Brain microvascular endothelial cell (primary cell): ENCODE measurements around the gene HSD11B1.
A peak's percentile ranks its signal among the peaks of the same experiment; 100 is the strongest.
"Not testable (repeated sequence)": the region's sequence is repeated elsewhere in the genome, so short reads cannot be mapped to it uniquely, and the experiment has no call there.

Experiments
- DNase-seq: peaks from one replicate; pipeline ENCODE4 v3.0.0-alpha.2; 2020
- H3K27ac ChIP-seq: fragments of 250-450 bp; sonication (Bioruptor Pico); 2 replicates; pipeline ENCODE4 v1.5.1; 2020; ENCODE audit warnings: mild to moderate bottlenecking, moderate library complexity
- H3K27me3 ChIP-seq: fragments of 250-450 bp; sonication (Bioruptor Pico); replicated peaks from 2 replicates; pipeline ENCODE4 v1.5.1; 2020; ENCODE audit warnings: mild to moderate bottlenecking
- H3K36me3 ChIP-seq: fragments of 250-450 bp; sonication (Bioruptor Pico); replicated peaks from 2 replicates; pipeline ENCODE4 v1.5.1; 2020; ENCODE audit warnings: mild to moderate bottlenecking
- H3K4me3 ChIP-seq: 2 replicates; pipeline ENCODE4 v1.5.1; 2011; ENCODE audit warnings: low read depth, mild to moderate bottlenecking, control low read depth, low read length, moderate library complexity
- in situ Hi-C: cut with HindIII; loops from 2 replicates; pipeline ENCODE4 v1.10.0; 2017; ENCODE audit warnings: low sequenced_read_pairs, low pct_ligation_motif_present
- TF ChIP-seq, protein P1 (sequence below): IDR thresholded peaks from 2 replicates; pipeline ENCODE4 v1.5.1; 2011; ENCODE audit warnings: low read depth, mild to moderate bottlenecking, moderate library complexity, low read length, control low read depth, inconsistent platforms; ENCODE audit errors: missing control alignments

Gene HSD11B1

DNA sequence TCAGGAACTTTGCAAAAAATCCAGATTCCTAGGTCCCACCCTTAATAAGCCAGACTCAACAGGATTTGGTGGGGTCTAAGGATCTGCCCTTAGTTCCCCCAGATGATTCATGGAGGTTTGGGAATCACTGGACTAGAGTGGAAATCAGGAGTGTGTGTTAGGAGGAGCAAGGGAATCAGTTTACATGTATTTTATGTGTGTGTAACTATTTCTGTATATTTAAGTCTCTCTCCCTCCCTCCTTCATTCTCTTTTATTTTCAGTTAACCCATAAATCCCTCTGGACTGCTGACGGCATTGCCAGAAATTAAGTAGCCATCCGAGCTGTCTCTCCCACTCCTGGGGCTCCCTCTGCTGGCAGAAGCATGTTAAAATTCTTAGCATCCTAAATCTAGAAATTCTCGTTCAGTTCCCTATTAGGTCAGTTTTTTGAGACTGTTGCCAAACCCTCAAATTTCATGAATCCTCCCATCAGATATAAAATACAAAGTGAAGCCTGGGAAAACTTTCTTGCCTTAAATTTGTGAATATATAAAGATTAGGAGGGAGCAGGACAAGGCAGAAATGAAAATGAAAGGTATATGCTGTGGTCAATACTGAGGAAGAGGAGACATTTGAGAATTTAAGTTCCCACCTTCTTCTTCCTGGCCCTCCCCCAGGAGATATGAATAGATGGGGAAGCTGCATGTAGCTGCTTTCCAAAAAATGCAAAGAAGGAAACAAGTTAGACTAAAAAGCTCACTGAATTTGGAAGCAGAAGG is 11.7 kb upstream of the HSD11B1 start:
- Histone ChIP-seq H3K4me3 (no peak overlapping the region), H3K36me3 (no peaks in the 10 kb centered on the region), H3K27me3 (no peaks in the 10 kb centered on the region), H3K27ac (no peak overlapping the region)
- TF ChIP-seq, protein P1, sequence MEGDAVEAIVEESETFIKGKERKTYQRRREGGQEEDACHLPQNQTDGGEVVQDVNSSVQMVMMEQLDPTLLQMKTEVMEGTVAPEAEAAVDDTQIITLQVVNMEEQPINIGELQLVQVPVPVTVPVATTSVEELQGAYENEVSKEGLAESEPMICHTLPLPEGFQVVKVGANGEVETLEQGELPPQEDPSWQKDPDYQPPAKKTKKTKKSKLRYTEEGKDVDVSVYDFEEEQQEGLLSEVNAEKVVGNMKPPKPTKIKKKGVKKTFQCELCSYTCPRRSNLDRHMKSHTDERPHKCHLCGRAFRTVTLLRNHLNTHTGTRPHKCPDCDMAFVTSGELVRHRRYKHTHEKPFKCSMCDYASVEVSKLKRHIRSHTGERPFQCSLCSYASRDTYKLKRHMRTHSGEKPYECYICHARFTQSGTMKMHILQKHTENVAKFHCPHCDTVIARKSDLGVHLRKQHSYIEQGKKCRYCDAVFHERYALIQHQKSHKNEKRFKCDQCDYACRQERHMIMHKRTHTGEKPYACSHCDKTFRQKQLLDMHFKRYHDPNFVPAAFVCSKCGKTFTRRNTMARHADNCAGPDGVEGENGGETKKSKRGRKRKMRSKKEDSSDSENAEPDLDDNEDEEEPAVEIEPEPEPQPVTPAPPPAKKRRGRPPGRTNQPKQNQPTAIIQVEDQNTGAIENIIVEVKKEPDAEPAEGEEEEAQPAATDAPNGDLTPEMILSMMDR, result peak; percentile 85
- in situ Hi-C loops, result loop anchor here (25.0 kb wide), 1 partner anchor 106 kb away; the partner anchor contains the start of gene CAMK1G
- peak; percentile 55 for DNase-seq

DNA sequence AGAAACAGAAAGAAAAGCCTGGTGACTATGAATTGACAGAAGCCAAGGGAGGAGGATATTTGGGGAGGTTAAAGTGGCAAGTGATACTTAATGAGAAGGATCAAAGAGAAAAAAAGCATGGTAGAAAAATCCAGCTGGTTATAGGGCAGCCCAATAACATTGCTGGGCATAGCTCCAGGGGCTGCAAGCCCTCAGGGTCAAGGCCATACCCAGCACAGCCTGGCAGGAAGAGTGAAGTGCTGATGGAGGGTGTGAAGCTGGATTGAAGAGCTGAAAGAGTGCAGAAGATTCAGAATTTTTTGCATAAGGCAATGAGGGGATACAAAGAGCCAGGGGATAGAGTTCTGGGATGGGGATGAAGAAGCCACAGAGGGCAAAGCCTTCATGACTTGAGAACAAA is 8.0 kb upstream of the HSD11B1 start:
- H3K27me3 ChIP-seq, result no peaks in the 10 kb centered on the region
- no peak overlapping the region for H3K27ac ChIP-seq
- no peaks in the 10 kb centered on the region for H3K36me3 ChIP-seq
- TF ChIP-seq, protein P1, result no peak
- H3K4me3 ChIP-seq, result no peak overlapping the region
- in situ Hi-C loops, result loop anchor here (25.0 kb wide), 1 partner anchor 109 kb away; the partner anchor contains the start of gene CAMK1G
- no peak for DNase-seq

DNA sequence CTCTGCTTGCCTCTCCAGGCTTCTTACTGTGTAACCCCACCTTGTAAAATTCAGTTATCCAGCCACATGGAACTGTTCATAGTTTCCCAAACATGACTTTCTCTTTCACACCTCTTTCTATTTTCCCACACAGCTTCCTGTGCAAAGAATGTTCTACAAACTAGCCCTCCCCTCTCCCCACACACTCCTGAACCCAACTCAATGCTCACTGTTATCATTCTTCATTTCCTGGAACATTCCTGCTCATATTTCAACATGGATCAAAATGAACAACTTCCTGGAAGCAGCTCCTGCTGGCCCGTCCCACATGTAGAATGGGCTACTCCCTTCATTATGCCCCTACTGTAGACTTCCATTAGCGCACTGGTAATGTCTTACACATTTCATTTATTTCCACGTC is 7.5 kb upstream of the HSD11B1 start:
- no peaks in the 10 kb centered on the region for H3K27me3 ChIP-seq
- in situ Hi-C loops, result loop anchor here (25.0 kb wide), 1 partner anchor 110 kb away; the partner anchor contains the start of gene CAMK1G
- TF ChIP-seq, protein P1, result no peak

DNA sequence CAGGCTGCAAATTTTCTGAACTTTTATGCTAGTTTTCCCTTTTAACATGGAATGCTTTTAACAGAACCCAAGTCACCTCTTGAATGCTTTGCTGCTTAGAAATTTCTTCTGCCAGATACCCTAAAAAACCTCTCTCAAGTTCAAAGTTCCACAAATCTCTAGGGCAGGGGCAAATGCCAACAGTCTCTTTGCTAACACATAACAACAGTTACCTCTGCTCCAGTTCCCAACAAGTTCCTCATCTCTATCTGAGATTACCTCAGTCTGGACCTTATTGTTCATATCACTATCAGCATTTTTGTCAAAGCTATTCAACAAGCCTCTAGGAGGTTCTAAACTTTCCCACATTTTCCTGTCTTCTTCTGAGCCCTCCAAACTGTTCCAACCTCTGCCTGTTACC is 4.0 kb upstream of the HSD11B1 start:
- H3K36me3 ChIP-seq, H3K27me3 ChIP-seq, H3K4me3 ChIP-seq, H3K27ac ChIP-seq, in situ Hi-C loops, DNase-seq: not testable (repeated sequence)

More for the DNA sequence above, 7.5 kb upstream of the HSD11B1 start:
- Histone ChIP-seq H3K36me3 (no peaks in the 10 kb centered on the region), H3K4me3 (no peak overlapping the region), H3K27ac (no peak overlapping the region)
- no peak for DNase-seq

DNA sequence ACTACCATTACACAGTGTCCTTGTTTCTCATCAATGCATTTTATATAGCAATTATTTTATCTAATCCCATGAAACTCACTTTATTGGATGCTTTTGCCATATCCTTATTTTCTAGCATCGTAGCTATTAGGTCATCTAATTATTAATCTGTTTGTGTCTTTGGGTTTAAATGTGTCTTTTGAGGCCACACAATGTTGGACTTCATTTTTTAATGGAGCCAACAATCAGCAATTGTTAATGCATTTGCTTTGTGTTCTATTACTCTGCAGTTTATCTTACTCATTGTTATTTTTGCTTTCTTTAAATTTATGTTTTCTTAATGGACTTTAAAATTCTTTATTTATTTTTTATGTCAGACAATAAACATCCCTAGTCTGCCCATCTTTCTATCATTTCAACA is 1.8 kb upstream of the HSD11B1 start:
- Histone ChIP-seq H3K36me3 (no peaks in the 10 kb centered on the region), H3K4me3 (no peak overlapping the region), H3K27me3 (no peaks in the 10 kb centered on the region), H3K27ac (no peak overlapping the region)
- TF ChIP-seq, protein P1, result no peak
- in situ Hi-C loops, result no loop called here
- no peak for DNase-seq

DNA sequence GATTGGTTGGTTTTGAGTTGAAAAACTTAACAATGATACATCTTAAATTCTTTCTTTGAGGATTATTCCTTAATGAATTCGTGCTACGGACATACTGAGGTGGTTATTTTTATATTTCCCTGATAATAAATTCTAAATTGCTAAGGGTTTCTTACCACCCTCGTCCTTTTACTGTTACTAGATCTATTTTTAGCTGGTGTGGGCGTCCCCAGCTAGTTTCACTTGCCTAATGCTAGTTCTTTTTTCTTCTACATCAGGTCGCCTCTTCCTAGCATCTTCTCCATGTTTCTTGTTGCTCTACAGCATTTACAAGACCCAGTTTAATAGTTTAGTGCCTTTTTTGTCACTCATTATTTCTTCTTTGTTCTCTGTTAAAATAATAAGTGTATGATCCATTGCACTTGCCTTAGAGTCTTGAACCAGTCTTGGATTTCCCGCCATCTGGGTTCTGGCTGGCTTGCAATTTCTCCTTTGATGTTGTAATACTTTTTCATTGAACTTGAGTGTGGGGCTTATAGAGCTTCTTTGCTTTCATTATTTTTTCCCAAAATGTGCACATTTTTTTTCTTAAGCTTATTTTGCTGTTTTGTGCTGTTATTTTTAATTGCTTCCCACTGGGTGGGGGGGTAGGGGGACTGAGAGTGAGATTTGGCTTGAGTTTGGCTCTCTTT is 677 bp upstream of the HSD11B1 start:
- Histone ChIP-seq H3K27me3 (no peaks in the 10 kb centered on the region), H3K4me3 (no peak overlapping the region), H3K27ac (no peak overlapping the region), H3K36me3 (no peaks in the 10 kb centered on the region)
- in situ Hi-C loops, result no loop called here
- TF ChIP-seq, protein P1, result no peak
- DNase-seq, result no peak
